ENCODE results near the gene MAP2K3.

Gene MAP2K3

GRCh38 chr17:21284319-21285163 lies at the start of gene MAP2K3:
TSS of gene MAP2K3 (plus strand) at chr17:21284711. CDS start at chr17:21284921, 210 bp downstream.
- peaks cover 26% of the 10 kb centered on the region for H3K4me1 ChIP-seq

GRCh38 chr17:21235921-21236320 lies 48.6 kb upstream of the MAP2K3 start:
- no peak for TF ChIP-seq CTCF (IDR thresholded peaks at IDR 0.05)
- no peaks in the 10 kb centered on the region for H3K4me1 ChIP-seq
- H2AFZ ChIP-seq = no peak overlapping the region
- no peaks in the 10 kb centered on the region for H3K36me3 ChIP-seq (ENCODE audit: control insufficient read depth, insufficient read depth, low read length)
- no peaks in the 10 kb centered on the region for H3K27me3 ChIP-seq (ENCODE audit: control insufficient read depth, insufficient read depth, low read length)
- H3K4me2 ChIP-seq (ENCODE audit: low read length) = no peak overlapping the region
- H3K9ac ChIP-seq = no peak overlapping the region
- H3K27ac ChIP-seq = no peak overlapping the region
- no peaks in the 10 kb centered on the region for H3K79me2 ChIP-seq
- no peaks in the 10 kb centered on the region for H3K9me3 ChIP-seq (ENCODE audit: control insufficient read depth, low read length)
- no peak overlapping the region for H3K4me3 ChIP-seq (ENCODE audit: low read depth, low read length)

More at GRCh38 chr17:21284319-21285163, at the start of gene MAP2K3:
- peak within 1 kb of the TSS; percentile 91 for H3K4me2 ChIP-seq (ENCODE audit: low read length)
- H3K4me3 ChIP-seq (ENCODE audit: low read depth, low read length) = peak within 1 kb of the TSS; percentile 59
- peak within 1 kb of the TSS; percentile 99 for H2AFZ ChIP-seq
- peak within 1 kb of the TSS; percentile 44 for H3K9ac ChIP-seq
- no peaks in the 10 kb centered on the region for H3K9me3 ChIP-seq (ENCODE audit: control insufficient read depth, low read length)
- no peaks in the 10 kb centered on the region for H3K36me3 ChIP-seq (ENCODE audit: control insufficient read depth, insufficient read depth, low read length)
- TF ChIP-seq CTCF (IDR thresholded peaks at IDR 0.05) = no peak
- peak within 1 kb of the TSS; percentile 70 for H3K27ac ChIP-seq
- H3K79me2 ChIP-seq = peaks cover 40% of the 10 kb centered on the region
- no peaks in the 10 kb centered on the region for H3K27me3 ChIP-seq (ENCODE audit: control insufficient read depth, insufficient read depth, low read length)

- H3K36me3 ChIP-seq (ENCODE audit: control insufficient read depth, insufficient read depth, low read length) = no peaks in the 10 kb centered on the region
- H3K4me1 ChIP-seq = no peaks in the 10 kb centered on the region
- H3K27ac ChIP-seq = no peak overlapping the region
- TF ChIP-seq CTCF (IDR thresholded peaks at IDR 0.05) = peak; percentile 32
- no peak overlapping the region for H2AFZ ChIP-seq
- no peaks in the 10 kb centered on the region for H3K27me3 ChIP-seq (ENCODE audit: control insufficient read depth, insufficient read depth, low read length)
- H3K9me3 ChIP-seq (ENCODE audit: control insufficient read depth, low read length) = no peaks in the 10 kb centered on the region
- H3K4me3 ChIP-seq (ENCODE audit: low read depth, low read length) = no peak overlapping the region
- no peak overlapping the region for H3K9ac ChIP-seq
- H3K4me2 ChIP-seq (ENCODE audit: low read length) = no peak overlapping the region
- no peaks in the 10 kb centered on the region for H3K79me2 ChIP-seq
These were observed 44.7 kb upstream of the MAP2K3 start for GRCh38 chr17:21239680-21240368.

- no peak overlapping the region for H3K9ac ChIP-seq
- H3K4me2 ChIP-seq (ENCODE audit: low read length) = no peak overlapping the region
- no peak for TF ChIP-seq CTCF (IDR thresholded peaks at IDR 0.05)
- H3K27ac ChIP-seq = no peak overlapping the region
- no peaks in the 10 kb centered on the region for H3K9me3 ChIP-seq (ENCODE audit: control insufficient read depth, low read length)
- H3K4me3 ChIP-seq (ENCODE audit: low read depth, low read length) = no peak overlapping the region
- H3K27me3 ChIP-seq (ENCODE audit: control insufficient read depth, insufficient read depth, low read length) = no peaks in the 10 kb centered on the region
- H2AFZ ChIP-seq = no peak overlapping the region
- H3K79me2 ChIP-seq = no peaks in the 10 kb centered on the region
- H3K4me1 ChIP-seq = no peaks in the 10 kb centered on the region
- no peaks in the 10 kb centered on the region for H3K36me3 ChIP-seq (ENCODE audit: control insufficient read depth, insufficient read depth, low read length)
These were observed 44.0 kb upstream of the MAP2K3 start for GRCh38 chr17:21240369-21241055.
